Measurements from ENCODE around the gene HES4. TPM values are rescaled to one million over a fixed set of nuclear protein-coding genes. Genes with fewer than 3 reads are reported as not detected.

The HES4 gene
- total and polyA plus RNA-seq, 2 of the 13 experiments (the other 11 are each of a cell fraction or from before 2014, with no cell fraction given) = 8.8 to 10.6 TPM

GRCh38 chr1:958823-959730, 40.8 kb downstream of the HES4 start, which contains the start of gene NOC2L (continued):
- TF ChIP-seq ZNF687 (CRISPR knock-in tag; IDR thresholded peaks at IDR 0.05) (peak; percentile 81), RERE (CRISPR knock-in tag; IDR thresholded peaks at IDR 0.05; ENCODE audit: low read depth) (no peak), THRA (CRISPR knock-in tag; IDR thresholded peaks at IDR 0.05; ENCODE audit: borderline replicate concordance) (no peak), ZNF773 (CRISPR knock-in tag; IDR thresholded peaks at IDR 0.05; ENCODE audit: borderline replicate concordance) (no peak), PPARG (CRISPR knock-in tag; conservative IDR thresholded peaks at IDR 0.05) (no peak), REST (IDR thresholded peaks at IDR 0.05; ENCODE audit: borderline replicate concordance in 1 of 2, low read depth in 1 of 2, low read length in 2 of 2) (no peak), SMYD3 (CRISPR knock-in tag; IDR thresholded peaks at IDR 0.05) (no peak), ESRRA (CRISPR knock-in tag; IDR thresholded peaks at IDR 0.05; ENCODE audit: low read depth) (no peak), ZNF841 (CRISPR knock-in tag; IDR thresholded peaks at IDR 0.05; ENCODE audit: borderline replicate concordance) (no peak), FOXJ3 (CRISPR knock-in tag; IDR thresholded peaks at IDR 0.05; ENCODE audit: borderline replicate concordance) (no peak), HOXA5 (CRISPR knock-in tag; IDR thresholded peaks at IDR 0.05) (peak; percentile 90), SAFB2 (CRISPR knock-in tag; IDR thresholded peaks at IDR 0.05; ENCODE audit: borderline replicate concordance, low read depth) (no peak)

All from HepG2 (cell line).